GM12801 (cell line): ENCODE results near the gene HDAC7.

ENCODE experiments used
- TF ChIP-seq, protein P1 (sequence below): IDR thresholded peaks from one replicate; pipeline ENCODE4 v1.5.1; 2011; ENCODE audit warnings: control low read depth; ENCODE audit not compliant: insufficient read length; ENCODE audit errors: extremely low read depth

Gene HDAC7

DNA sequence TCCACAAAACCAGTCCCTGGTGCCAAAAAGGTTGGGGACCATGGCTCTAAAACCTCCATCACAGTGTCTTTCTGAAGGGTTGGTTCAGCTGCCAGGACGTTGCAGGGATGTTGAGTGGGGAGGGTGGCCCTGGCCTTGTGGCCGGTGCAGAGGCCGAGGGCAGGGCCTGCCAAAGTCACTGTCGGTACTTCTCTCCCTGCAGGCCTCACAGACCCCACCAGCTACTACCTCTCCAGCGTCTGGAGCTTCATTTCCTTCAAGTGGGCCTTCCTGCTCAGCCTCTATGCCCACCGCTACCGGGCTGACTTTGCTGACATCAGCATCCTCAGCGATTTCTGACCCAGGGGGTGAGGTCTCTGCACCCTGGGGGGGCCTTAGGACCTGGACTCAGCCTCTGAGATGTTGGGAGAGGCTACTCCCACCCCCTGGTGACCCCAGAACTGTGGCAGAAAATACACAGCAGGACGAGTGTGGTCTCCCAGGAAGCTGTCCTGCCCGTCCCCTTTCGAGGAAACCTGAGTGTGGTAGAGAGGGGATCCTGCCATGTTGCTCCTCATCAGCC lies 39.7 kb downstream of the HDAC7 start:
- TF ChIP-seq, protein P1, sequence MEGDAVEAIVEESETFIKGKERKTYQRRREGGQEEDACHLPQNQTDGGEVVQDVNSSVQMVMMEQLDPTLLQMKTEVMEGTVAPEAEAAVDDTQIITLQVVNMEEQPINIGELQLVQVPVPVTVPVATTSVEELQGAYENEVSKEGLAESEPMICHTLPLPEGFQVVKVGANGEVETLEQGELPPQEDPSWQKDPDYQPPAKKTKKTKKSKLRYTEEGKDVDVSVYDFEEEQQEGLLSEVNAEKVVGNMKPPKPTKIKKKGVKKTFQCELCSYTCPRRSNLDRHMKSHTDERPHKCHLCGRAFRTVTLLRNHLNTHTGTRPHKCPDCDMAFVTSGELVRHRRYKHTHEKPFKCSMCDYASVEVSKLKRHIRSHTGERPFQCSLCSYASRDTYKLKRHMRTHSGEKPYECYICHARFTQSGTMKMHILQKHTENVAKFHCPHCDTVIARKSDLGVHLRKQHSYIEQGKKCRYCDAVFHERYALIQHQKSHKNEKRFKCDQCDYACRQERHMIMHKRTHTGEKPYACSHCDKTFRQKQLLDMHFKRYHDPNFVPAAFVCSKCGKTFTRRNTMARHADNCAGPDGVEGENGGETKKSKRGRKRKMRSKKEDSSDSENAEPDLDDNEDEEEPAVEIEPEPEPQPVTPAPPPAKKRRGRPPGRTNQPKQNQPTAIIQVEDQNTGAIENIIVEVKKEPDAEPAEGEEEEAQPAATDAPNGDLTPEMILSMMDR: no peak

DNA sequence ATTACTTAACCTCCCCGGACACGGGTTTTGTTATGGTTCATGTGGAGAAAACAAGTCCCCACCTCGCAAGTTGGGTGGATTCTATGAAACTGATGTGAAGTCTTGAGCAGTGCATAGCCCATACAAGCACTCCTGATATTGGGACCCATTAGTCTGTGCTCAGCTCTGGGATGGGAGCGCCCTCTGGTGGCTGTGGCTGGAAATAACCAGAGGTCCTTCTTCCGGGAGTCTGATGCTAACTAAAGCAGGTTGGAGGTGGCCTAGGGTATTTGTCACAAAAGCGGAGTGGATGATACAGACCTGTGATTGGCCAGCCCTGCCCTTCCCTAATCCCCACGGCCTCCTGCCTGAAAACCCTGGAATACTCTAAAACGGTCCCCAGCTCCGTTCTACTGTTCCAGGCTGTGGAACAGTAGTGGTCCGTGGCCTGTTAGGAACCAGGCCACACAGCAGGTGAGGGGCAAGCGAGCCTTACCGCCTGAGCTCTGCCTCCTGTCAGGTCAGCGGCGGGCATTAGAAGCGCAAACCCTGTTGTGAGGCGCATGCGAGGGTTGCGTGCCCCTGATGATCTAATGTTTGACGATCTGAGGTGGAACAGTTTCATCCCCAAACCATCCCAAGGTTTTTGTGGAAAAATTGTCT lies 40.3 kb downstream of the HDAC7 start:
- TF ChIP-seq, protein P1: peak; percentile 84

DNA sequence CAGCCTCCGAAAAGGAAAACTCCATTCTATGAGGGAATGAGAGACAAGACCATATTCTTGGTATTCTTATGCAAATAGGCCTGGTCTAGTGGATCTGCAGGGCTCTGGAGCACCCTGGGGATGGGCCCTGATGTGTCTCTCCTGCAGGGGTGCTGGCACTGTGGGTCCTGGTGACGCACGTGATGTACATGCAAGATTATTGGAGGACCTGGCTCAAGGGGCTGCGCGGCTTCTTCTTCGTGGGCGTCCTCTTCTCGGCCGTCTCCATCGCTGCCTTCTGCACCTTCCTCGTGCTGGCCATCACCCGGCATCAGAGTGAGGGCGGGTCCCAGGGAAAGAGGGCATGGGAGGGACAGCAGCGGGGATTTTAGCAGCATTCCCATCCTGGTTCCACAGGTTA lies 40.8 kb downstream of the HDAC7 start:
- TF ChIP-seq, protein P1: no peak

DNA sequence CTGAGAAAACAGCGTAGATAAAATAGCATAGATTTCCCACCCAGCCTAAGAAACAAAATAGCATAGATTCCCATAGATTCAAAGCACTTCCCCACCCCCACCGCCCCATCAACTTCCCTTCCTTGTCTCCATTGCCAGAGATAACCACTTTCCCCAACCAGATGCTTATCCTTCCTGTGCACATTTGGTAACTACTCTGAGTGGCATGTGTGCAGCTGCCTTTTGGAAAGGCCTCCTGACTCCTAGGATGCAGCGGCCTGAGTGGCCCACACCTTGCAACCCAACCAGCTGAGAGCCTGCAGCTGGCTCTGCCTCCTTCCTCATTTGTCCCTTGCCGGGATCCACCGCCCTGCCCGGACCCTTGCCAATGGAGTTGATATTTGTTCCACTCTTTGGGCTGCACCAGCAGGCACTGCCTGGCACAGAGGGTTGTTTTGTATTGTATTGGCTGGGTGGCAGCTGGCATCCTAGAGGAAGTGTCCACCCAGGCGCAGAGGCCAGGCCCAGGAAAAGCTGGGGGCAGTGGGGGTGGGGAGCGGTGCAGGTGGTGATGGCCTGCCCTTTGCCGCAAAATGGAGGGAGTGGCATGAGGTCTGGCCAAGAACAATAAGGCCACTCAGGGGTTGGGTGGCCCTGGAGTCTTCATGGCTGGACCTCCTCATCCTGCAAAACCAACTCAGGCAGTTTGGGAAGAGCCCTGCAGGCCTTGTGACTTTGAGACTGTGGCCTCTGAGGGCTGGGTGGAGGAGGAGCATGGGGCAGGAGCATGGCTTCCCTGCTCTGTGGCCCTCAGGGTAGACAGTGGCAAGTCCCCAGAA lies 41.8 kb downstream of the HDAC7 start:
- TF ChIP-seq, protein P1: no peak

DNA sequence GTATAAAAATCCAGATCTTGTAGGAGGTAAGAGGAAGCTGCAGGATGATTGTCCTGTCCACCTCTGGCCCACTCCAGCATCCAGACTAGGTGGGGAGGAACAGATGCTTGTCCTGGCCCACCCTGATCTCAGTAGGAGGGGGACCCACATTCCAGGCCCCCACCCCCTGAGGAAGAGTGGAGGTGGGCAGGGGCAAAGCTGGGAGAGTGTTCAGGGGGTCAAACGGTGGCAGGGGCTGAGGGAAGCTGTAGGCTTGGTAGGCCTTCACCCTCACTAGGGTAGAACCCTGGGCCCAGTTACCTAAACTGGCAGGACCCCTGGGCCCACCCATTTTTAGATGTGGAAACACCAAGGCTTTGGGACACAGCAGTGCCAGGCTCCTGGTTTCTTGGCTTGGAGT lies 42.6 kb downstream of the HDAC7 start:
- TF ChIP-seq, protein P1: no peak

DNA sequence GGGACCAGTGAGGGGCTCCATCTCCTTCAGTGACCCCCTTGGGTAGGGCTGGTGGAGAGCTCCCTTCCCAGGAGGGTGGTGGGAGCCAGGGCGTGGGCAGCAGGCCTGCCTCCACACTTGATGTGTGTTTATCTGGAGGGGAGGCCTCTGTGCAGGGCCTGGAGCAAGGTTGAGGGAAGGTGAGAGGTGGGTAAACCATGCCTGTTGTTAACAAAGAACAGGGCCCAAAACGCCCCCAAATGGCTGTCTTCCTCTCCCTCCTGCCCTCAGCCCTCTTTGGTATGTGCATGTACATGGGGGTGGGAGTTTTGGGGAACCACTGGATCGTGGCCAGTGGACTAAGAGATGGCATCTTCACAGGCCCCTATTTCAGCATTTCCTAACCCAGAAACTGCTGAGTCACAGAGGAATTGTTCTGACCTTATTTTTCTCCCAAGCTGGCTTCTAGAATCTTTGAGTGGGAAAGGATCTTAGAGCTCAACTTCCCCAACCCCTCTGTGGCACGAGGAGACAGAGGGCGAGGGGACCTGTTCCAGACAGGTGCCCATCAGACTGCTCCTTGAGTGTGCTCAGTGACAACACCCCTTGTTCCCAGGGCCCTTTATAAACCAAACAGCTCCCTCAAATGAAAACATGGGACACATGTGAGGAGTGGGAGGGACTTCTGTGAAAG lies 43.1 kb downstream of the HDAC7 start:
- TF ChIP-seq, protein P1: no peak

DNA sequence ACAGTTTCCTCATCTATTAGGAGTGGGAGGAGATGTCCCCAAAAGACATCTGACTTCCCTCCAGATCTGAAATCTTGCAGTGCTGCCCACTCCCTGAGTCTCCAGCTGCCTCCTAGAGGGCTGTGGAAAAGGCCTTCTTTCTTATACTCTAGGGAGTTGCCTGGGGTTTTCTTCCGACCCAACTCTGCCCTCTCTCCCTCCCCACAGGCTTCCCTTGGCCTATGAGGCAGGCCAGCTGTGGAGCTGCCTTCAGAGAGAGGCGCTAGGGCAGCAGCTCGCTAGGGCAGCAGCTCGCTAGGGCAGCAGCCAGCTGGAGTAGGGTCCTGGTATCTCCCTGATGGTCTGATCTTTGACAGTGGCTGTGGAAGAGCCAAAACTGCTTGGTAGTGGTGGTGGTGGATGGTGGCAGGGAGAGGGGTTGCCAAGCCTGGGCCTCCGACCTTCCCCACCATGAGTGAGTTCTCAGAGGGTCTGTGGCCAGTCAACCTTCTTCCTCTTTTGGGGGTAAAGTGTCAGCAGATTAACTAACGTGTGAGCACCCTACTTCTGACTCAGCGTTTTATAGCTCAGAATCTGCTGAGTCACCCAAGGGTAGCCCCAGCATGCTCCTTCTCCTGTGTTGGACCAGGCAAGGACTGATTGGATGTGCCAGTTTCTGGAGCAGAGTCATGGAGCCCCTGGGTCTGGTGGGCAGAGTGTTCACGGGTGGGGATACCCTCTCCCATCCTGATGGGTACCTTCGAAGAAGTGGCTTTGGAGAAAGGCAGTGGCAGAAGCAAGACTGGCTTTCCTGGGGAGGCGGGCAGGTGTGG lies 44.4 kb downstream of the HDAC7 start:
- TF ChIP-seq, protein P1: no peak
